KMS-11 (cell line): ENCODE results near the gene SLC2A8.

Experiments
- H2AFZ ChIP-seq: fragments of 200-600 bp; sonication (generic); 2 replicates; pipeline ENCODE4 v1.6.1; 2016; ENCODE audit warnings: antibody characterized with exemption, mixed run types, low read depth
- H3K27ac ChIP-seq: fragments of 200-600 bp; sonication (generic); 2 replicates; pipeline ENCODE4 v1.6.1; 2016; ENCODE audit warnings: mild to moderate bottlenecking, mixed run types
- H3K27me3 ChIP-seq: fragments of 200-600 bp; sonication (generic); 2 replicates; pipeline ENCODE4 v1.6.1; 2017; ENCODE audit warnings: mild to moderate bottlenecking, low read depth, mixed run types, moderate library complexity; ENCODE audit not compliant: insufficient read depth
- H3K36me3 ChIP-seq: fragments of 200-600 bp; sonication (generic); 2 replicates; pipeline ENCODE4 v1.6.1; 2017; ENCODE audit warnings: mild to moderate bottlenecking, mixed run types; ENCODE audit not compliant: insufficient read depth
- H3K4me1 ChIP-seq: fragments of 200-600 bp; sonication (generic); 2 replicates; pipeline ENCODE4 v1.6.1; 2016; ENCODE audit warnings: mild to moderate bottlenecking, low read depth, mixed run types; ENCODE audit not compliant: poor library complexity, severe bottlenecking
- H3K4me2 ChIP-seq: fragments of 200-600 bp; sonication (generic); 2 replicates; pipeline ENCODE4 v1.7.0; 2016; ENCODE audit warnings: mild to moderate bottlenecking, mixed run types
- H3K4me3 ChIP-seq: fragments of 200-600 bp; sonication (generic); IDR thresholded peaks from 2 replicates; pipeline ENCODE4 v1.6.1; 2017; ENCODE audit warnings: low read depth, low read length, mixed read lengths; ENCODE audit not compliant: insufficient read depth
- H3K79me2 ChIP-seq: fragments of 200-600 bp; sonication (generic); 2 replicates; pipeline ENCODE4 v1.6.1; 2016; ENCODE audit warnings: low read depth, mixed run types; ENCODE audit not compliant: insufficient read depth
- H3K9ac ChIP-seq: fragments of 200-600 bp; sonication (generic); 2 replicates; pipeline ENCODE4 v1.6.1; 2016; ENCODE audit warnings: mild to moderate bottlenecking, mixed run types
- H4K20me1 ChIP-seq: fragments of 200-600 bp; sonication (generic); 2 replicates; pipeline ENCODE4 v1.6.1; 2016; ENCODE audit warnings: mild to moderate bottlenecking, mixed run types; ENCODE audit not compliant: insufficient read depth
- TF ChIP-seq, protein P1 (sequence below): fragments of 200-600 bp; sonication (generic); conservative IDR thresholded peaks from 2 replicates; pipeline ENCODE4 v1.6.1; 2017; ENCODE audit warnings: low read depth, mild to moderate bottlenecking, antibody characterized with exemption, low read length, moderate library complexity, mixed read lengths

Gene SLC2A8

DNA sequence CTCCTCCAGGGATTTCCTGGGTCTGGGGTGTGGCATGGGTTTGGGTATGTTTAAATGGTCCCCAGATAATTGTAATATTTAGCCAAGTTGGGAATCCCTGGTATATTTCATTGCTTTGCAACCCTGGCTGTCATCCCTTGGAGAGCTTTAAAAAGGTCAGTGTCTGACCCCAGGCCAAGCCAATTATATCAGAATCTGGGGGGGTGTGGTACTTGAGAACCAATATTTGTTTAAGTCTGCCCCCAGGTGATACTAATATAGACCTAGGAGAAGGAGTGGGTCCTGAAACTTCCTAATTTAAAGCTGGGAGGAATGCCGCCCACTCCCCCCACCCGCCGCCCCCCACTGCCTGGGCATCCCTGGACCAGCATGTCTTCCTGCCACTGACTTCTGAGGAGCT is 38.2 kb upstream of the SLC2A8 start:
- no peaks in the 10 kb centered on the region for H4K20me1 ChIP-seq
- no peaks in the 10 kb centered on the region for H3K79me2 ChIP-seq
- no peaks in the 10 kb centered on the region for H3K27me3 ChIP-seq
- no peak overlapping the region for H3K27ac ChIP-seq
- no peak overlapping the region for H3K9ac ChIP-seq
- H3K4me1 ChIP-seq: peaks cover 16% of the 10 kb centered on the region
- no peak overlapping the region for H3K4me2 ChIP-seq
- TF ChIP-seq, protein P1, sequence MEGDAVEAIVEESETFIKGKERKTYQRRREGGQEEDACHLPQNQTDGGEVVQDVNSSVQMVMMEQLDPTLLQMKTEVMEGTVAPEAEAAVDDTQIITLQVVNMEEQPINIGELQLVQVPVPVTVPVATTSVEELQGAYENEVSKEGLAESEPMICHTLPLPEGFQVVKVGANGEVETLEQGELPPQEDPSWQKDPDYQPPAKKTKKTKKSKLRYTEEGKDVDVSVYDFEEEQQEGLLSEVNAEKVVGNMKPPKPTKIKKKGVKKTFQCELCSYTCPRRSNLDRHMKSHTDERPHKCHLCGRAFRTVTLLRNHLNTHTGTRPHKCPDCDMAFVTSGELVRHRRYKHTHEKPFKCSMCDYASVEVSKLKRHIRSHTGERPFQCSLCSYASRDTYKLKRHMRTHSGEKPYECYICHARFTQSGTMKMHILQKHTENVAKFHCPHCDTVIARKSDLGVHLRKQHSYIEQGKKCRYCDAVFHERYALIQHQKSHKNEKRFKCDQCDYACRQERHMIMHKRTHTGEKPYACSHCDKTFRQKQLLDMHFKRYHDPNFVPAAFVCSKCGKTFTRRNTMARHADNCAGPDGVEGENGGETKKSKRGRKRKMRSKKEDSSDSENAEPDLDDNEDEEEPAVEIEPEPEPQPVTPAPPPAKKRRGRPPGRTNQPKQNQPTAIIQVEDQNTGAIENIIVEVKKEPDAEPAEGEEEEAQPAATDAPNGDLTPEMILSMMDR: no peak
- no peak overlapping the region for H2AFZ ChIP-seq
- no peak overlapping the region for H3K4me3 ChIP-seq
- H3K36me3 ChIP-seq: no peaks in the 10 kb centered on the region

DNA sequence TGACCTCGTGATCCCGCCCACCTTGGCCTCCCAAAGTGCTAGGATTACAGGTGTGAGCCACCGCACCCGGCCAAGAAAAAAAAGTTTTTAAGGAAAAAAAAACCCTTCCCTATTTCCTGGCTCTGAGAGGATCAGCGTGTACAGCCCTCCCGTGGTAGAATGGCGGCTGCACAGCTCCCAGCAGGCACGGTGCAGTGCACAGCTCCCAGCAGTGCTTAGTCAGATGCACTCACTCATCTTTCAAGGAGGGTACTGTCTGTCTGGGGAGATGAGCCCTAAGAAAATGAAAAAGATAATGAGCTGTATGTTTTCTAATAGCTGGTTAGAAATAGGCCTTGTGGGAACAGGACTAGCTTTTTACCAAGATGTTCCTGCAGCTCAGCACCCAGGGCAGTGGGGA is 36.7 kb upstream of the SLC2A8 start:
- TF ChIP-seq, protein P1: no peak
- Histone ChIP-seq H4K20me1 (no peaks in the 10 kb centered on the region), H3K27me3 (no peaks in the 10 kb centered on the region), H3K4me3 (no peak overlapping the region), H3K4me2 (no peak overlapping the region), H3K27ac (no peak overlapping the region), H3K79me2 (no peaks in the 10 kb centered on the region), H3K4me1 (peaks cover 16% of the 10 kb centered on the region), H3K36me3 (no peaks in the 10 kb centered on the region), H2AFZ (no peak overlapping the region), H3K9ac (no peak overlapping the region)

DNA sequence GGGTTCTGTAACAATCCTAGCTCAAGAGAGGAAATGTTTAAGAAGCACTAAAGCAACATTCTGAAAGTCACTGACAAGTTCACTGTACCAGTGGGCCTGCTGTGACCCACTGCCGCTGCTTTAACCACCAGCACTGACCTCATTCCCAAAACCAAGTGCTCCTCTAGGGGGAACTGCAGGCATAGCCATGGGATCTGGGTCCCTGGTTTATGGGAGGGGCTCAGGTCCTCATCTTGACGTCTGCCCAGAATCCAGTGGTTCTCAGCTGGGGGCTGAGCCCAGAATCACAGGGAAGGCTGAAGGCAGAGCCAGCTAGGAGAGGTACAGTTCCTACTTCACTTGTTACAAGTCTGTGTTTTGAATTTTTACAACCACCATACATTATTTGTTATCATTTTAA is 36.1 kb upstream of the SLC2A8 start:
- no peak overlapping the region for H3K9ac ChIP-seq
- no peaks in the 10 kb centered on the region for H3K27me3 ChIP-seq
- peaks cover 16% of the 10 kb centered on the region for H3K4me1 ChIP-seq
- H3K4me2 ChIP-seq: no peak overlapping the region
- H3K36me3 ChIP-seq: no peaks in the 10 kb centered on the region
- no peaks in the 10 kb centered on the region for H4K20me1 ChIP-seq
- no peak overlapping the region for H3K4me3 ChIP-seq
- H3K79me2 ChIP-seq: no peaks in the 10 kb centered on the region
- TF ChIP-seq, protein P1: no peak
- no peak overlapping the region; the same call in 1 of the 2 replicates for H3K27ac ChIP-seq
- H2AFZ ChIP-seq: no peak overlapping the region

DNA sequence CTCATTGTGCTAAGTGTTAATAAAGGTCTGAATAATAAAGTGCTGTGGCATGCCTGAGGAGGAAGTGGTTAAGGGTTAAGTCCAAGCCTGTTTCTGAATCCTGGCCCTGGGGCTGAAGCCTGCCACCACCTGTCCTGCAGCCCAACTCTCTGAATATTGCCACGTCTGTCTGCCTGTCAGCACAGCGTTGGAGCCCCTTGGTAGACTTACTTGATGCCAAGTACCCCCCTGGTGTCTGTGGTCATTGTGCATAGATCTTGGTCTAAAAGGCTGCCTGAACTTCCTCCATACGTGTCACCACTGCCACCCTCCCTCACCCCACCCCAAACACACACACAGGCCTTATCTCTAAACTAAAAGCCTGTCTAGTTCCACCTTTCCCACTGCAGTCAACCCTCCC is 35.4 kb upstream of the SLC2A8 start:
- no peak overlapping the region; the same call in 1 of the 2 replicates for H3K27ac ChIP-seq
- H3K27me3 ChIP-seq: no peaks in the 10 kb centered on the region
- H3K9ac ChIP-seq: no peak overlapping the region
- H3K4me2 ChIP-seq: peak overlapping the region; percentile 48
- no peaks in the 10 kb centered on the region for H3K36me3 ChIP-seq
- H3K4me3 ChIP-seq: no peak overlapping the region
- H3K79me2 ChIP-seq: no peaks in the 10 kb centered on the region
- TF ChIP-seq, protein P1: no peak
- no peaks in the 10 kb centered on the region for H4K20me1 ChIP-seq
- no peak overlapping the region for H2AFZ ChIP-seq
- H3K4me1 ChIP-seq: peaks cover 16% of the 10 kb centered on the region
